GM18507 (cell line): Measurements from ENCODE around the gene CAMK4.
"Not testable (repeated sequence)": the region's sequence is repeated elsewhere in the genome, so short reads cannot be mapped to it uniquely, and the experiment has no call there.

Experiments
- DNase-seq: peaks from one replicate; pipeline ENCODE4 v3.0.0; 2011; ENCODE audit warnings: low read depth; ENCODE audit not compliant: insufficient read length; ENCODE audit errors: extremely low spot score
- FAIRE-seq: peaks from 2 replicates; lab custom pipeline; 2011; peaks lifted over from hg19 to GRCh38; lab: Jason Lieb, UNC

CAMK4 gene

DNA sequence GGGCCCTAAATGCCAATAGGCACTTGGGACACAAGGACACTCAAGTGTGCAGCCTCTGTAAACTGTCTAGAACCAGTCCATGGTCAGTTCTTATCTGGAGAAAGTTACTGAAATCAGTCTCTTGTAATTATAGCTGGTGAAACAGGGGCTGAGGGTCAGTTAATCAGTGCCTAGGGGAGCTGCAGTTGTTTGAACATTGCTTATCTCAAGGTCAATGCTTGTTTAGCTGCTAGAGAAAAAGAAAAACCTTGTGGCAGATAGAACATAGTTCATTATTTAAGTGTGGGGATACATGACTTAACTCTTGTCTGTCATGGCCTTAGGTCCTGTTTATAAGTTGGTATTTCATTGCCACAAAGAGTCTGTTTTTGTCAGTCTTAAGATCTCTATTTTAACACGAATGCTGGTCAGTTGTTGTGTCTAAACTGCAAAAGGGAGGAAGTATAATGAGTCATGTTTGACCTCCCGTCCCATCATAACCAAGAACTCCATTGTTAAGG, 180.1 kb downstream of the CAMK4 start:
- FAIRE-seq, result no peak

GRCh38 chr5:111407562-111407961, 183.4 kb downstream of the CAMK4 start:
- FAIRE-seq (no peak), DNase-seq (no peak)

More for the DNA sequence above, 180.1 kb downstream of the CAMK4 start:
- no peak for DNase-seq

DNA sequence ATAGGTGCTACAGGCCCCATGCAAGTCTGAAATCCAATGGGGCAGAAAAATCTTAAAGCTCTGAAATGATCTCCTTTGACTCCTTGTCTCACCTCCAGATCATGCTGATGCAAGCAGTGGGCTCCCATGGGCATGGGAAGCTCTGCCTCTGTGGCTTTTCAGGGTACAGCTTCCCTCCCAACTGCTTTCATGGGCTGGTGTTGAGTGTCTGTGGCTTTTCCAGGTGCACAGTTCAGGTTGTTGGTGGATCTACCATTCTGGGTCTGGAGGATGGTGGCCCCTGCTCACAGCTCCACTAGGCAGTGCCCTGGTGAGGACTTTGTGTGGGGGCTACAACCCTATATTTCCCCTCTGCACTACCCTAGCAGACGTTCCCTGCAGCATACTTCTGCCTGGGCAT, 184.6 kb downstream of the CAMK4 start:
- FAIRE-seq (no peak), DNase-seq (no peak)

DNA sequence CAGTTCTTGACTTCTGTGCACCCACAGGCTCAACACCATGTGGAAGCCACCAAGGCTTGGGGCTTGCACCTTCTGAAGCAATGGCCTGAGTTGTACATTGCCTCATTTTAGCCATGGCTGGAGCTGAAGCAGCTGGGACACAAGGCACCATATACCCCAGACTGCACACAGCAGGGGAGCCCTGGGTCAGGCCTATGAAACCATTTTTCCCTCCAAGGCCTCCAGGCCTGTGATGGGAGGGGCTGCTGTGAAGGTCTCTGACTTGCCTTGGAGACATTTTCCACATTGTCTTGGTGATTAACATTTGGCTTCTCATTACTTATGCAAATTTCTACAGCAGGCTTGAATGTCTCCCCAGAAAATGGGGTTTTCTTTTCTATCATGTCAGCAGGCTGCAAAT, 185.1 kb downstream of the CAMK4 start:
- FAIRE-seq, DNase-seq: not testable (repeated sequence)

- not testable (repeated sequence) for FAIRE-seq, DNase-seq
These were observed 185.9 kb downstream of the CAMK4 start for GRCh38 chr5:111410067-111410466.

DNA sequence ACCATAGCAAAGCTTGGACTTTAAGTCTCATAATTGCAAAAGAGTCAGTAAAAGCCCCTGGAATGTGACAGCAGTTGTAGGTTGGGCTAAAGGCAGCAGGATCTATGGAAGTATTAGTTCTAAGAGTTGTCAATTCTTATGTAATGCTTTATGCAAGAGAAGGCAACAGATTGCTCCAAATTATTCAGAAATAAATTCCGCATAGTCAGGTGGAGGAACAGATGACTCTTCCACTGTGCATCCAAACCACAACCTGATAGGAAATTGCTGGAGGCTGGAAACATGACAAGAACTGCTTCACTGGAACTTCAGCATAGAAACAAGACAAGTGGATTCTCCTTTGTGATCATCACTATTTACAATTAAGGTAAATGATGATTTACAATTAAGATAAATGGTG, 187.1 kb downstream of the CAMK4 start:
- no peak for DNase-seq
- FAIRE-seq, result no peak

GRCh38 chr5:111412593-111412992, 188.4 kb downstream of the CAMK4 start:
- DNase-seq (no peak), FAIRE-seq (no peak)

GRCh38 chr5:111415053-111415452, 190.9 kb downstream of the CAMK4 start:
- no peak for DNase-seq
- no peak for FAIRE-seq

DNA sequence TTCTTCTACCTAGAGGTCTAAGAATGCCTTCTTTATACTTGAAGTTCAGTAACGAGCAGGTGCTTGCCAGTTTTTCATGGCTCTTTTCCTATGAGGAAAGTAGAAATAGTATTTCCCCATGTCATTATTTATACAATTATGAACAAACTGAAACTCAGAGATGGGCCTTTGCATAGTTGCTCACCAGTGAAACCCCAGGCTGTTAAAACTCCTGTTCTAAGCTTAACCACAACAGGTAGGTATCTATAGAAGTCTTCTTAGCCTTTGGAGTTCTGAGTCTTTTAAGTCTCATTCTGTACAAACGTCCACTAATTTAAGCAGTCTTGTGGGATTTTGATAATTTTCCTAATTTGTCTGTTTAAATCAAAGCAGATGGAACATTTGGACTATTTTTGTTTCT, 198.1 kb downstream of the CAMK4 start:
- DNase-seq, result no peak
- FAIRE-seq, result no peak

DNA sequence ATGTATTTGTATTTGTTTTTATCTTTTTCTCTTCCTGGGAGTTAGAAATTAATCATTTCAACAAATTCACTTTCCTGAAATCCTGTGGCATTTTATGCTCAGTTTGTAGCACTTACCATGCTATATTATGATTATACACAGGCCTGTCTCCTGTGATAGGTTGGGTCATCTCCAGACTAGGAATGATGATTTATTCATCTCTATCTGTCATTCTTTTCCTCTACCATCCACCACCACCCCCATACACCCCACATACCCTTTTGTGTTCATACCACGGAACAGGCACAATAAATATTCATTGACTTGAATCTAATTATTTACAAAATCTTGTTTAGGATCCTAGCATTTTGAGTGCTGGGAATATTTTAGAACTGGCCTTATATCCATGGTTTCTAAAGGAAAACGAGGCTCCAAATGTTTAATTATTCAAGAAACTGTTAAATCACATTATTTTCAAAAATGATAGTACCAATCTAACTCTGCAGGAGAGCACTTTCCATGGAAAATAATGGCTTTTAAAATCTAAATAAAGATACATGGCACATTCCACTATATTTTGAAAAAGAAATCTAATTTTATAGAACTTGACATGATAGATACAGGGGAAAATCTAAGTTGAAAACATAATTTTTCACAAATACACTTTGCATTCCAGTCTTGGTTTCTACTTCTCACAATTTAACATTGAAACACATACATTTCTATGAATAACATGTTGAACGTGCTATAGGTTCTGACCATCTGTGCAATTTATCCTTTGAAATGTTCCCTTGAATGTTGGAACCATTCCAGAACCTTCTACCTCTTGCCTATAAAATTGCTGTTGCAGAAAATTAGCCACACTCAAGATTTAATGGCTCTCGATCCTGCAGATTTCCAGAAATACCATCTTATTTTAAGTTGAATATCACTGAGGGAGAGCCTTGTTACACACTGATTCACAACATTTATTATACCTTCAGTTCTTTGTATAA, 198.8 kb downstream of the CAMK4 start:
- DNase-seq (no peak), FAIRE-seq (no peak)

DNA sequence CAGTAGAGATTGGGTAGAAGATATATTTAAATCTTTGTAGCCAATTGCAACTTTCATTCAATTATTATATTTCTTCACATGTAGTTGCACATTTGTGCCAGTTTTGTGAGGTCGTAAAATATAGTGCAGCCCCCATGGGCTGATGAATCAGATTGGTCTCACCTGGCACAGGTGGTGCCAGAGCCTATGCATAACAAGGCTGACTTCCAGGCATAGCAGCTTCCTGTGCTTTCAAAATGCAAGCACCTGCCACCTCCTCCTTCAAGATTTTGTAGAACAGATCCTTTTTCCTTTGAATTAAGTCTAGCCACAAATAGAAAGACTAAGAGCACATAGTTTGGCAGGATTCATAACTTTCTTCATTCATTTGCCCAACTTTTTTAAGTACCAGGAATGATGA, 201.0 kb downstream of the CAMK4 start:
- FAIRE-seq (no peak), DNase-seq (no peak)

DNA sequence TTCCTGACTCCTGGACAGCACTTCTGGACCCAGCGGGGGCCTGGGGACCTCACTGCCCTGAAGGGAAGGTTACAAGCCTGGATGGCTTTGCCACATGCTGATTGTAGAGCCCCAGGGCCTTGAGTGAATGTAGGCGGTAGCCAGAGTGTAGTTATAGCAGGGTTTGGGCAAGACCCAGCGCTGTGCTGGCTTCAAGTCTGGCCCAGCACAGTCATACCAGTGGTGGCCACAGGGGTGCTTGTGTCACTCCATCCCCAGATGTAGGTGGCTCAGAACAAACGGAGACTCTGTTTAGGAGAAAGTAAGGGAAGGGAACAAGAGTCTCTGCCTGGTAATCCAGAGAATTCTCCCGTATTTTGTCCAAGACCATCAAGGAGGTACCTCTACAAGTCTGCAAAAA, 203.6 kb downstream of the CAMK4 start:
- DNase-seq (no peak), FAIRE-seq (no peak)

DNA sequence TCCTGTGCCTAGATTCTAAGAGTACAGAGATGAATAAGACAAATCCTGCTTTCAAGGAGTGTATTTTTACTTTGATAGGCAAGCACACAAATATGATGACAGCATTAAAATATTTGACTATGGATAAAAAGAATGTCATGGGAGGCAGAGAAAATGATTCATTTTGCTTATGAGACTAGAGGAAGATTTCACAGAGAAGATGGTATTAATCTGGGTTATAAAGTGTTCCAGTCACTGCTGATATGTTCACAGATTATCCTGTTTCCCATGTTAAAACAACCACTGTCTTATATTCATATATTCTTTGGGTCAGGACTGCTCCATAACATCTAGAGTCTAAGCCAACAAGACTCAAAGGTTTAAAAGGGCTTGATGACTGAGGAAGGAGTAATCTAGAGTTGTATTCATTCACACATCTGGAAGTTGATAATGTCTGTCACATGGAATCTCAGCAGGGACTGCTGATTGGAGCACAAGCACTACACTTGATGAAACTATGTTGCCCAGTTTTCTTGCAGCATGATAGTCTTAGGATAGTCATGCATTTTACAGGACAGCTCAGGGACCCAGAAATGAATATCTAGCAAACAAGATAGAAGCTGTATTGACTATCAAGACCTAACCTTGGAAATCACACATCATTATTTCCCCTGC, 208.8 kb downstream of the CAMK4 start:
- FAIRE-seq (no peak), DNase-seq (no peak)

DNA sequence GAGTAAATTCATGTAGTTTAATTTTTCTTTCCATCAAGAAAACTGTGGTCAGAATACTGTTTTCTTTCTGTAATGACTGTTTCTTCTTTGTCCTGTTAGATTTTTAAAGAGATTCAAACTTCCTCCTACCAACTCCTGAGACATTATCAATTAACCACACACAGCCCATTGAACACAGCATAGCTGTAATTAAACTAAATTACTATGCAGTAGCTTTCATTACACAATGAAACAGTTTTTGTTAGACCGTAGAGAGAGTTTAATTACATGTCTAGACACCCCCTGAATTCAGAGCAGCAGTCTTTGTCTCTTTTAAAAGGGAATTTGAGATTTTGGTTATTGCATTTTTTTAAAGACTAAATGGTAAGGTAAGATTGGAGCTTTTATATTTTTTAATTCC, 210.6 kb downstream of the CAMK4 start:
- no peak for FAIRE-seq
- DNase-seq, result no peak

DNA sequence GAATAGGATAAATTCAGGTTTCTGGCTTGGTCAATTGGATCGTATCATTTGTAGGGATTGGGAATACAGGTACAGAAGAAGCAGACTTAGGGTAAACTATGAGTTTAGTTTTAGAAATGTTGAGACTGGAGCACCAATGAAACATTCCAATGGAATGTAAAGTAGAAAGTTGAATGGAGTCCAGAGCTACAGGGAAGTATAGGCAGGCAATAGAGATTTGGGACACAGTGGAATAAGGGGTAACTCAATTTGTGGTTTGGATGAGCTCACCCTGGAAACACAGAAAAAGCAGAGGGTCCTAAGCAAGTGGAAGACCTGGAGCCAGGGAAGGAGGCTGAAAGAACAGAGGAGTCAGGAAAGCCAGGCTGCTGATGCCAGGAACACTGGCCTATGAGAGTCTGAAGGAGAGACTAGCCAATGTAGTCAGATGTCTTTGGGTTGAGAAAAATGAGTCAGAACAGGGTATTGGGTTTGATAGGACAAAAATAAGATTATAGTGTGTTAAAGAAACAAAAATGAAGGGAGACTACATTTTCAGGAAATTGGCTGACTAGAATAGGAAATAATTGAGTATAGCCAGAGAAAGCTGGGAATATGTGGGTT, 215.4 kb downstream of the CAMK4 start:
- FAIRE-seq (no peak), DNase-seq (no peak)

DNA sequence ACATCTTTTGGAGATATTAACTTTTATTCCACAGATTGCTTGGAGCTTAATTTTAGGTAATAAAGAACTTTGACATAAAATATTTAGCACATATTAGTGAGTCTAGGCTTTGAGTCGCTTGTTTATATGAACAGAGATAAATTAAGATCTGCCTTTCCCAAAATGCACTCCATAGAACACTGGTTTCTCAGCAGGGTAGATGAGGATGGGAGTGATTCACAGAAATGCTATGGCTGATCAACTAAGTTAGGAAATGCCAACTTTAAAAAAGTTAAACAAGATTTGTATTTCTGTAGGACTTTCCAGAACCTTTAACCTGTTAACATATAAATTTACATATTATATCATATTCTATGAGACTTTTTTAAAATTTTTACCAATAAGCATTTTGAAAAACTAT, 222.9 kb downstream of the CAMK4 start:
- DNase-seq, result no peak
- FAIRE-seq, result no peak

- no peak for DNase-seq
These were observed 223.6 kb downstream of the CAMK4 start for GRCh38 chr5:111447822-111448221.

GRCh38 chr5:111453295-111453694, 229.1 kb downstream of the CAMK4 start:
- no peak for DNase-seq

More at GRCh38 chr5:111447822-111448221, 223.6 kb downstream of the CAMK4 start:
- FAIRE-seq, result no peak

DNA sequence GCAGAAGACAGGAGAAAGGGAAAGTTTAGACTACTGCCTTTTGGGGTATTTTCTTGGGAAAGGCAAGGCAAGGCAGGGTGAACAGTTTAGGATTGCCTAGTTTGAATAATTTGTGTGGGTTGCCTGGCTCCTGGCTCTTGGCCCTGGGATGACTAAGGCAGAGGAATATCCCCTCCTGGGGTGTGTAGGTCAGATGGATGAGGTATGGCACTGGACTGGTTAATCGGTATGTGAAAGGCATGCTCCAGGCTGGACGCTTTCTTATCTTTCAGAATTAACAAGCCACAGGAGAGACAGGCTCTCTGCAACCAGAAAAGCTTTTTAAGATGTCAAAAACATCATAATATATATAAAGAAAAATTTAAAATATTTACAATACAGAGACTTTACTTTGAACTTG, 229.6 kb downstream of the CAMK4 start:
- no peak for DNase-seq
- no peak for FAIRE-seq

More at GRCh38 chr5:111453295-111453694, 229.1 kb downstream of the CAMK4 start:
- FAIRE-seq, result no peak

DNA sequence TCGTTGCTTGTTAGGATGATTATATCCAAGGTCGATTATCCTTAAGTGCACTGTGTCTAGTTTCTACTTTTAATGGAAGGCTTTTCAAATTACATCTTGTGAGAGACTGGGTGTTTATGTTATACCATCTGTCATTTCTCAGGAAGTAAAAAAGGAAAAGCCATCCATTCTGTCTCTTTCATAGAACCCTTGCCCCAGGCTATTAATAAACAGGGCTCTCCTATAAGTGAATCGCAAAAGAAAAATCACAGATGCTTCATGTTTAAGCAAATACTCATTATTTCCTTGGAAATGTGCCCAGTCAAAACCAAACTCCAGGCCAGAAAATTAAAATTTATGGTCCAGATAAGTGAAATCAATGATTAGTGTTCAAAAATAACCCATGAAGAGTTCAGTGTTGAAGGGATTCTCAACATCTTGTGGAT, 230.0 kb downstream of the CAMK4 start:
- DNase-seq (no peak), FAIRE-seq (no peak)
